AG04450 (cell line): ENCODE measurements around the gene KDM1B. TPM values are rescaled to one million over a fixed set of nuclear protein-coding genes. Genes with fewer than 3 reads are reported as not detected.

Experiments used
- CTCF ChIA-PET: fragments of 300-600, 350-600 bp; formaldehyde crosslinking; extraction: SDS; loops from one replicate; lab custom pipeline; 2022; ENCODE audit warnings: antibody characterized with exemption, inconsistent platforms; lab: Charles Lee
- POLR2A ChIA-PET: fragments of 350-600 bp; formaldehyde crosslinking; extraction: SDS; loops from one replicate; lab custom pipeline; 2021; ENCODE audit warnings: antibody characterized with exemption, inconsistent platforms; lab: Yijun Ruan, JAX
- DNase-seq: peaks from one replicate; pipeline ENCODE4 v3.0.0-alpha.2; 2011; ENCODE audit warnings: low read depth, low spot score
- H3K27ac ChIP-seq: one replicate; pipeline ENCODE4 v1.5.1; 2012; ENCODE audit warnings: low read depth, low read length, control low read depth
- H3K27me3 ChIP-seq: one replicate; pipeline ENCODE4 v1.6.0; 2012; ENCODE audit warnings: low read length; ENCODE audit not compliant: control insufficient read depth, insufficient read depth
- H3K4me3 ChIP-seq: 2 replicates; pipeline ENCODE4 v1.5.1; 2011; ENCODE audit warnings: mild to moderate bottlenecking, low read depth, low read length, control low read depth
- H3K9me3 ChIP-seq: 2 replicates; pipeline ENCODE4 v1.5.1; 2012; ENCODE audit warnings: low read length; ENCODE audit not compliant: control insufficient read depth, insufficient read depth
- CTCF ChIP-seq: IDR thresholded peaks from 2 replicates; pipeline ENCODE4 v1.5.1; 2011; ENCODE audit warnings: low read depth, low read length, control low read depth, inconsistent platforms
- polyA plus RNA-seq: library from polyadenylated mRNA; depleted of rRNA; stranded (reverse); fragments of >200 nt; gene quantifications from 2 replicates; pipeline ENCODE4 v1.2.3, GENCODE V29; 2011

Gene KDM1B
- polyA plus RNA-seq, 1 experiment: 20.1 TPM

GRCh38 chr6:18245079-18245478 lies 89.9 kb downstream of the KDM1B start:
- Histone ChIP-seq H3K4me3 (no peak overlapping the region), H3K27me3 (no peaks in the 10 kb centered on the region), H3K27ac (no peak overlapping the region), H3K9me3 (no peaks in the 10 kb centered on the region)
- TF ChIP-seq CTCF: no peak
- CTCF ChIA-PET: no interaction called here
- DNase-seq: no peak
- POLR2A ChIA-PET: no interaction called here

DNA sequence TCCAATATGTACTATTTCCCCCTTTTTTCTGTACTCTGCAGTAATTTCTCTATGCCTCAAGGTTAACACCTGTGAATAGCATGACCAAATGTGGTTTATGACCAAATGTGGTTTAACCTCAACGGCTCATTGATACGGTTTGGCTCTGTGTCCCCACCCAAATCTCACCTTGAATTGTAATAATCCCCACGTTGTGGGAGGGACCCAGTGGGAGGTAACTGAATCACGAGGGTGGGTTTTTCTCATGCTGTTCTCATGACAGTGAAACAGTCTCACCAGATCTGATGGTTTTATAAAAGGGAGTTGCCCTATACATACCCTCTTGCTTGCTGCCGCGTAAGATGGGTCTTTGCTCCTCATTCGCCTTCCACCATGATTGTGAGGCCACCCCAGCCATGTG lies 90.4 kb downstream of the KDM1B start:
- no peak for DNase-seq
- Histone ChIP-seq H3K27ac (no peak overlapping the region), H3K4me3 (no peak overlapping the region), H3K9me3 (no peaks in the 10 kb centered on the region), H3K27me3 (no peaks in the 10 kb centered on the region)
- POLR2A ChIA-PET: no interaction called here
- no peak for TF ChIP-seq CTCF
- CTCF ChIA-PET: no interaction called here

- no peak overlapping the region for H3K4me3 ChIP-seq
- no peak for DNase-seq
- H3K27ac ChIP-seq: no peak overlapping the region
- no peaks in the 10 kb centered on the region for H3K27me3 ChIP-seq
- TF ChIP-seq CTCF: no peak
- H3K9me3 ChIP-seq: no peaks in the 10 kb centered on the region
- POLR2A ChIA-PET: no interaction called here
- CTCF ChIA-PET: no interaction called here
Observed at GRCh38 chr6:18246205-18246604, 91.0 kb downstream of the KDM1B start.

- DNase-seq: no peak
- TF ChIP-seq CTCF: no peak
- ChIA-PET CTCF (no interaction called here), POLR2A (no interaction called here)
- H3K4me3 ChIP-seq: no peak overlapping the region
- no peaks in the 10 kb centered on the region for H3K27me3 ChIP-seq
- H3K27ac ChIP-seq: no peak overlapping the region
- H3K9me3 ChIP-seq: no peaks in the 10 kb centered on the region
Observed at GRCh38 chr6:18247002-18247401, 91.8 kb downstream of the KDM1B start.

DNA sequence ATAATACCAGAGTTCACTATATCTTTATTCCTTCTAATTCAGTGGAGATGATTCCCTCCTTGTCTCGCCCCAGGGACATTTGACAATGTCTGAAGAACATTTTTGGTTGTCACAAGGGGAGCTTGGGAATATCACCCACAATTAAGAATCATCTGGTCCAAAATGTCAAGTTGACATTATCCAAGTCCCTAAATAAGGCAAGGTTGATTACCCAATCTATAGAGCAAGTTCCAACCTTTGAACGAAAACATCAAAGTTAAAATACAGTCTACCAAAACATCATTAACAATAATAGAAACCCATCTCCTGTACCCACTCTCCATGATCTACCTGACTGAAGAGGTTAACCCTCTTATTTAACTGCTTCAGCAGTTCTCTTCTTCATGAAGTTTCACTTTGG lies 93.5 kb downstream of the KDM1B start:
- CTCF ChIA-PET: no interaction called here

More for the DNA sequence above, 93.5 kb downstream of the KDM1B start:
- no peak for DNase-seq
- TF ChIP-seq CTCF: no peak
- Histone ChIP-seq H3K27me3 (no peaks in the 10 kb centered on the region), H3K9me3 (no peaks in the 10 kb centered on the region), H3K4me3 (no peak overlapping the region), H3K27ac (no peak overlapping the region)
- POLR2A ChIA-PET: no interaction called here
